Lower lobe of right lung (tissue), 2 donors: ENCODE measurements around the gene MAD2L1. TPM values are rescaled to one million over a fixed set of nuclear protein-coding genes. Genes with fewer than 3 reads are reported as not detected.
"Not testable (repeated sequence)": the region's sequence is repeated elsewhere in the genome, so short reads cannot be mapped to it uniquely, and the experiment has no call there.

Source experiments
- ATAC-seq, 2 donors: fragments of 200-7000 bp; cut with Tn5 transposase; one replicate each; pipeline ENCODE4 v1.9.1; 2020 to 2022; ENCODE audit warnings: mild to moderate bottlenecking in 2 of 2, moderate library complexity in 2 of 2
- DNase-seq: peaks from one replicate; pipeline ENCODE4 v3.0.0-alpha.2; 2020
- H3K27ac ChIP-seq: fragments of 200-600 bp; one replicate; pipeline ENCODE4 v1.8.0; 2022
- H3K27me3 ChIP-seq: fragments of 200-600 bp; one replicate; pipeline ENCODE4 v1.8.0; 2022; ENCODE audit warnings: low read depth
- H3K36me3 ChIP-seq: fragments of 200-600 bp; one replicate; pipeline ENCODE4 v1.8.0; 2022; ENCODE audit warnings: mild to moderate bottlenecking
- H3K4me1 ChIP-seq: fragments of 200-600 bp; one replicate; pipeline ENCODE4 v1.8.0; 2022
- H3K4me3 ChIP-seq: fragments of 200-600 bp; one replicate; pipeline ENCODE4 v1.8.0; 2022; ENCODE audit warnings: mild to moderate bottlenecking
- H3K9me3 ChIP-seq: fragments of 200-600 bp; one replicate; pipeline ENCODE4 v1.8.0; 2022
- intact Hi-C: fragments of 100-400 bp; cut with DNase I; formaldehyde crosslinking; loops from one replicate; pipeline ENCODE4 v1.11.0; 2022
- total RNA-seq: library from RNA; stranded (reverse); fragmentation: NEBNext Ultra II Directional; extraction: Animal tissue kit (Norgen Biotek cat#: 25700); gene quantifications from one replicate; pipeline ENCODE4 v1.2.1, GENCODE V29; 2021
- TF ChIP-seq, protein P1 (sequence below): fragments of 200-600 bp; IDR thresholded peaks from one replicate; pipeline ENCODE4 v1.8.0; 2022; ENCODE audit warnings: antibody characterized with exemption, mild to moderate bottlenecking
- donor health status: DM: no; HTN: yes; CAD: no; lungs with severe emphysema.

The MAD2L1 gene
- total RNA-seq, 1 donor from 2014 or later, result 2.2 TPM

DNA sequence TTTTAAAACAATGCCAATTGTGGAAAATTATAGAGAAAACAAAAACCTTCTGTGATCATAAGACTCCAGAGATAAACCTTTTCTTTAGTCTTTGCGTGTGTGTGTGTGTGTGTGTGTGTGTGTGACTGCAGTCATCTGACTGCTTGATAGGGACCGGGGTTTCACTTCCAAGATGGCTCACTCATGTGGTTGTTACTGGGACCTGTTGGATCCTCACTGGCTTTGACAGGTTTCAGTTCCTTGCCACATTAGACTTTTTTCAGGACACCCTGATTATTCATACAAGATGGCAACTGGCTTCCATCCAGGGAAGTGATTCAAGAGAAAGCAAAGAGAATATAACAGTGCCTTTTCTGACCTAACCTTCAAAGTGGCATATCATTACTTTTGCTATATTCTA lies 21.9 kb upstream of the MAD2L1 start:
- Histone ChIP-seq H3K27me3 (no peaks in the 10 kb centered on the region), H3K27ac (no peak overlapping the region), H3K4me3 (no peak overlapping the region), H3K4me1 (no peaks in the 10 kb centered on the region), H3K9me3 (no peaks in the 10 kb centered on the region), H3K36me3 (no peaks in the 10 kb centered on the region)
- intact Hi-C loops, result no loop called here
- ATAC-seq, result no peak
- TF ChIP-seq, protein P1, sequence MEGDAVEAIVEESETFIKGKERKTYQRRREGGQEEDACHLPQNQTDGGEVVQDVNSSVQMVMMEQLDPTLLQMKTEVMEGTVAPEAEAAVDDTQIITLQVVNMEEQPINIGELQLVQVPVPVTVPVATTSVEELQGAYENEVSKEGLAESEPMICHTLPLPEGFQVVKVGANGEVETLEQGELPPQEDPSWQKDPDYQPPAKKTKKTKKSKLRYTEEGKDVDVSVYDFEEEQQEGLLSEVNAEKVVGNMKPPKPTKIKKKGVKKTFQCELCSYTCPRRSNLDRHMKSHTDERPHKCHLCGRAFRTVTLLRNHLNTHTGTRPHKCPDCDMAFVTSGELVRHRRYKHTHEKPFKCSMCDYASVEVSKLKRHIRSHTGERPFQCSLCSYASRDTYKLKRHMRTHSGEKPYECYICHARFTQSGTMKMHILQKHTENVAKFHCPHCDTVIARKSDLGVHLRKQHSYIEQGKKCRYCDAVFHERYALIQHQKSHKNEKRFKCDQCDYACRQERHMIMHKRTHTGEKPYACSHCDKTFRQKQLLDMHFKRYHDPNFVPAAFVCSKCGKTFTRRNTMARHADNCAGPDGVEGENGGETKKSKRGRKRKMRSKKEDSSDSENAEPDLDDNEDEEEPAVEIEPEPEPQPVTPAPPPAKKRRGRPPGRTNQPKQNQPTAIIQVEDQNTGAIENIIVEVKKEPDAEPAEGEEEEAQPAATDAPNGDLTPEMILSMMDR, result no peak
- no peak for DNase-seq

DNA sequence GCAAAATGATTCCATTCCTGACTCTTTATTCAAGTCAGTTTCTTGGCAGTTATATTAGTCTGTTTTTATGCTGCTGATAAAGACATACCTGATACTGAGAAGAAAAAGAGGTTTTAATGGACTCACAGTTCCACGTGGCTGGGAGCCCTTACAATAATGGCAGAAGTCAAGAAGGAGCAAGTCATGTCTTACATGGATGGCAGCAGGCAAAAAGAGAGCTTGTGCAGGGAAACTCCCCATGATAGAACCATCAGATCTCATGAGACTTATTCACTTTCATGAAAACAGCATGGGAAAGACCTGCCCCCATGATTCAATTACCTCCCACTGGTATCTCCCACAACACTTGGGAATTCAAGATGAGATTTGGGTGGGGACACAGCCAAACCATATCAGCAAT lies 21.4 kb upstream of the MAD2L1 start:
- DNase-seq, H3K9me3 ChIP-seq, H3K27me3 ChIP-seq, H3K36me3 ChIP-seq, ATAC-seq, H3K27ac ChIP-seq, H3K4me1 ChIP-seq, H3K4me3 ChIP-seq, intact Hi-C loops: not testable (repeated sequence)

DNA sequence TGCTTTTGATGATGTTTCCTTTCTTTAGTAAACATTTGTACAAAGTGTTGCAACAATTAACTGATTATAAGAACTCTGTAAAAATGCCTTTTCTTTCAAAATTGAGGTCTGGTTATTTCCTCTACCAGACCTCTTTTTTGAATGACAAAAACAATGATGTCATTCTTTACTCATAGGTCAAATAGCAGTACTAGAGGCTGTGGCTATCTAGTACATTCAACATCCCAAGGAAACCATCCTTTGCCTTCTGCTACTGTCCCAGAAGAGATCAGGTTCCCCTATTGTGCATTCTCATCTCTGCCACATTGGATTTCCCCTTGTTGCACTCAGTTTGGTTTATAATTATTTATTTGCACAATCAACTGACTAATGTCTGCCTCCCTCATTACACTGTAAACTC lies 19.1 kb upstream of the MAD2L1 start:
- DNase-seq (no peak), ATAC-seq (no peak)
- Histone ChIP-seq H3K4me1 (no peaks in the 10 kb centered on the region), H3K4me3 (no peak overlapping the region), H3K36me3 (no peaks in the 10 kb centered on the region), H3K27ac (no peak overlapping the region), H3K27me3 (no peaks in the 10 kb centered on the region), H3K9me3 (no peaks in the 10 kb centered on the region)
- TF ChIP-seq, protein P1, result no peak
- intact Hi-C loops, result no loop called here

DNA sequence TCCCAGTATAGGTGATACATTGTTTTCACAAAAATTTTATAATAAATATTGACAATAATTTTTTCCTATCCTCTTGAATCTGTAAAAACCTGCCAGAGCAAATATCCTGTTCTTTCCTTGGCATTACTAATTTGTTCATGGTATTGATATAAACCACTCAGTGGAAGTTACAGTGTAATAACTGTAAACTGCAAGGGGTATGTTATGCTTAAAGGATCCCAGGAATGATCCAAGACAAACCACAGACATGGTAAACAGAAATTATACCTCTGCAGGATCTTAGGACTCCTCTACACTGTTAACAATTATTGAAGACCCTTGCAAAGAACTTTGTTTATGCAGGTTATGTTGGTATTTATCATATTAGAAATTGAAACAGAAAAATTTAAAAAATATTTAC lies 17.7 kb upstream of the MAD2L1 start:
- H3K4me3 ChIP-seq, result no peak overlapping the region
- no peaks in the 10 kb centered on the region for H3K27me3 ChIP-seq
- H3K27ac ChIP-seq, result no peak overlapping the region
- no peaks in the 10 kb centered on the region for H3K36me3 ChIP-seq
- TF ChIP-seq, protein P1, result no peak
- ATAC-seq (no peak), DNase-seq (no peak)
- no peaks in the 10 kb centered on the region for H3K9me3 ChIP-seq
- intact Hi-C loops, result no loop called here
- H3K4me1 ChIP-seq, result no peaks in the 10 kb centered on the region

- Histone ChIP-seq H3K9me3 (no peaks in the 10 kb centered on the region), H3K4me3 (no peak overlapping the region), H3K4me1 (no peaks in the 10 kb centered on the region), H3K27ac (no peak overlapping the region), H3K27me3 (no peaks in the 10 kb centered on the region), H3K36me3 (no peaks in the 10 kb centered on the region)
- no peak for DNase-seq
- TF ChIP-seq, protein P1, result no peak
- ATAC-seq, result no peak
- intact Hi-C loops, result no loop called here
These were observed 16.5 kb upstream of the MAD2L1 start for GRCh38 chr4:120083152-120083551.

GRCh38 chr4:120082251-120082650 lies 15.6 kb upstream of the MAD2L1 start:
- intact Hi-C loops, result no loop called here
- no peak for ATAC-seq

More at GRCh38 chr4:120082251-120082650, 15.6 kb upstream of the MAD2L1 start:
- Histone ChIP-seq H3K4me3 (no peak overlapping the region), H3K4me1 (no peaks in the 10 kb centered on the region), H3K9me3 (no peaks in the 10 kb centered on the region), H3K36me3 (no peaks in the 10 kb centered on the region), H3K27me3 (no peaks in the 10 kb centered on the region), H3K27ac (no peak overlapping the region)
- DNase-seq, result no peak
- TF ChIP-seq, protein P1, result no peak
